HepG2 (cell line): Measurements from ENCODE around the gene CDC42EP4. TPM values are rescaled to one million over a fixed set of nuclear protein-coding genes. Genes with fewer than 3 reads are reported as not detected.

Experiments
- ATAC-seq: fragments of 200-7000 bp; cut with Tn5 transposase; 3 replicates; pipeline ENCODE4 v1.9.1; 2020; ENCODE audit warnings: mild to moderate bottlenecking, moderate library complexity
- BruUV-seq: library from RNA; stranded (reverse); fragments of 400-500 nt; replicated peaks from 2 replicates; lab custom pipeline; 2021; lab: Mats Ljungman, UMichigan
- CTCF ChIA-PET: fragments of 300-600 bp; formaldehyde crosslinking; extraction: SDS; loops from one replicate; lab custom pipeline; 2021; ENCODE audit warnings: low total read pairs, inconsistent platforms, low intra/inter-chr PET ratio; lab: Yijun Ruan, JAX
- POLR2A ChIA-PET: fragments of 350-600 bp; sonication (Branson Sonifier 250); formaldehyde crosslinking; loops from one replicate; lab custom pipeline; 2020; ENCODE audit warnings: antibody characterized with exemption, inconsistent platforms; lab: Yijun Ruan, JAX
- DNase-seq: peaks from one replicate; pipeline ENCODE4 v3.0.0-alpha.2; 2015; ENCODE audit warnings: low spot score
- FAIRE-seq: peaks from 3 replicates; lab custom pipeline; 2011; peaks lifted over from hg19 to GRCh38; lab: Jason Lieb, UNC
- H2AFZ ChIP-seq: one replicate; pipeline ENCODE4 v1.6.1; 2011; ENCODE audit warnings: low read length, inconsistent platforms
- H3K27ac ChIP-seq: fragments of 300-600 bp; 3 replicates; pipeline ENCODE4 v1.8.0; 2011; ENCODE audit warnings: mixed run types, mild to moderate bottlenecking, mixed read lengths, low read length, inconsistent platforms; ENCODE audit not compliant: insufficient read depth; ENCODE audit errors: extremely low read length
- H3K27me3 ChIP-seq, 2 experiments: fragments of 200-600 bp in 1 of 2; 2 replicates in 1 of 2; 3 replicates in 1 of 2; pipeline versions ENCODE4 v1.6.0 to v1.8.0; 2011; ENCODE audit warnings: low read length in 2 of 2, mild to moderate bottlenecking in 2 of 2, moderate library complexity in 2 of 2, inconsistent platforms in 1 of 2; ENCODE audit not compliant: insufficient read depth in 2 of 2, control insufficient read depth in 1 of 2
- H3K36me3 ChIP-seq, 2 experiments: fragments of 200-600 bp in 1 of 2; replicated peaks in 1 of 2; 2 replicates in 1 of 2; 3 replicates in 1 of 2; pipeline versions ENCODE4 v1.5.1 to v1.8.0; 2011; ENCODE audit warnings: low read length in 2 of 2, inconsistent platforms in 1 of 2; ENCODE audit not compliant: insufficient read depth in 2 of 2, control insufficient read depth in 1 of 2
- H3K4me1 ChIP-seq: 2 replicates; pipeline ENCODE4 v1.5.1; 2012; ENCODE audit warnings: low read length, inconsistent platforms; ENCODE audit not compliant: insufficient read depth
- H3K4me2 ChIP-seq: 2 replicates; pipeline ENCODE4 v1.6.0; 2011; ENCODE audit warnings: low read depth, low read length, inconsistent platforms
- H3K4me3 ChIP-seq, 3 experiments: fragments of 200-600 bp in 1 of 3; sonication (generic), shearing (Covaris generic) in 1 of 3; replicated peaks in 1 of 3; 2 replicates each; pipeline ENCODE4 v1.5.1; 2011 to 2016; ENCODE audit warnings: low read length in 3 of 3, inconsistent platforms in 2 of 3, low read depth in 2 of 3, mild to moderate bottlenecking in 2 of 3, control low read depth in 1 of 3, mixed read lengths in 1 of 3; ENCODE audit not compliant: insufficient read depth in 1 of 3
- H3K79me2 ChIP-seq: one replicate; pipeline ENCODE4 v1.6.1; 2011; ENCODE audit warnings: low read length, inconsistent platforms; ENCODE audit not compliant: insufficient read depth
- H3K9ac ChIP-seq: 2 replicates; pipeline ENCODE4 v1.6.0; 2011; ENCODE audit warnings: mild to moderate bottlenecking, low read depth, low read length, inconsistent platforms; ENCODE audit not compliant: insufficient read depth
- H3K9me3 ChIP-seq: 2 replicates; pipeline ENCODE4 v1.5.1; 2012; ENCODE audit warnings: mild to moderate bottlenecking, low read length
- H4K20me1 ChIP-seq: 2 replicates; pipeline ENCODE4 v1.6.0; 2011; ENCODE audit warnings: inconsistent platforms, mild to moderate bottlenecking, low read length, moderate library complexity; ENCODE audit not compliant: insufficient read depth
- RELA ChIP-seq: sonication (generic); formaldehyde crosslinking; IDR thresholded peaks from 2 replicates; pipeline ENCODE4 v1.4.0; 2020; ENCODE audit warnings: missing genetic modification reagents
- SALL1 ChIP-seq: sonication (generic); formaldehyde crosslinking; IDR thresholded peaks from 2 replicates; pipeline ENCODE4 v1.8.0; 2022; ENCODE audit warnings: mild to moderate bottlenecking, missing genetic modification reagents
- SMARCE1 ChIP-seq: fragments of 450-650 bp; IDR thresholded peaks from 2 replicates; pipeline ENCODE4 v1.6.1; 2017; ENCODE audit warnings: borderline replicate concordance
- WGBS: methylation state at CpG from one replicate; pipeline ENCODE4 v1.1.6; 2017; ENCODE audit warnings: low lambda C conversion rate; 5-methylcytosine and 5-hydroxymethylcytosine counted together
- in situ Hi-C: cut with HindIII; loops from 2 replicates; pipeline ENCODE4 v1.10.0; 2017; ENCODE audit warnings: low pct_unique_long_range_greater_than_20kb; ENCODE audit not compliant: extremely low pct_ligation_motif_present
- intact Hi-C: fragments of 100-400 bp; cut with micrococcal nuclease; formaldehyde crosslinking; loops from one replicate; pipeline ENCODE4 v1.10.0; 2022; ENCODE audit not compliant: unreplicated experiment
- polyA plus RNA-seq, 8 experiments: library from polyadenylated mRNA; depleted of rRNA in 3 of 8; stranded (reverse) in 7 of 8; unstranded in 1 of 8; fragments of >200 nt; fragmentation: Illumina TruSeq in 4 of 8; extraction: Trizol in 4 of 8; gene quantifications; 2 replicates each; pipeline versions ENCODE4 v1.2.1 to v1.2.3, GENCODE V29; 2011 to 2016; ENCODE audit warnings: low read depth in 4 of 8, missing spikeins in 1 of 8, mixed read lengths in 1 of 8; ENCODE audit not compliant: insufficient read depth in 1 of 8
- total RNA-seq, 5 experiments: library from RNA; depleted of rRNA; stranded (reverse); fragments of >200 nt; fragmentation: Illumina TruSeq; extraction: Trizol; gene quantifications; 2 replicates each; pipeline ENCODE4 v1.2.3, GENCODE V29; 2016; ENCODE audit warnings: low read depth in 1 of 5
- TF ChIP-seq, protein P1 (sequence below): sonication (generic); formaldehyde crosslinking; IDR thresholded peaks from 2 replicates; pipeline ENCODE4 v1.5.0; 2020; ENCODE audit warnings: mild to moderate bottlenecking, missing genetic modification reagents, borderline replicate concordance

The CDC42EP4 gene
- total and polyA plus RNA-seq, 2 of the 13 experiments (the other 11 are each of a cell fraction or from before 2014, with no cell fraction given): 19.0 to 54.0 TPM

DNA sequence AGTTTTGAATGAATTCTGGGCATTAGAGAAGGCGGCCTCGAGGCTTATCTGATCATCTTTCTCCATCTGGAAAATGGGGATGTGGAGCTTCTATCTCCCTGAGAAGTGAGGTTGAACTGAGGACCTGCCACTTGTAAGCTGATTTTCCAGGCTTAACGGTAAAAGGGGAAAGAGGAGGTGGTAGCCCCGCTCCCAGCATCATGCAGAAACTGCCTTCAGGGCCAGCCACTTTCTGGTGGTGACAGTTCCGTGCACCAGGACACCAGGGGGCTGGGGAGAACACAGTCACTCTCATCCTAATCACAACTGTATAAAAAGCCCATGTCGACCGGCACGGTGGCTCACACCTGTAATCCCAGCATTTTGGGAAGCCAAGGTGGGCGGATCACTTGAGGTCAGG is 29.2 kb downstream of the CDC42EP4 start (continued):
- TF ChIP-seq, protein P1, sequence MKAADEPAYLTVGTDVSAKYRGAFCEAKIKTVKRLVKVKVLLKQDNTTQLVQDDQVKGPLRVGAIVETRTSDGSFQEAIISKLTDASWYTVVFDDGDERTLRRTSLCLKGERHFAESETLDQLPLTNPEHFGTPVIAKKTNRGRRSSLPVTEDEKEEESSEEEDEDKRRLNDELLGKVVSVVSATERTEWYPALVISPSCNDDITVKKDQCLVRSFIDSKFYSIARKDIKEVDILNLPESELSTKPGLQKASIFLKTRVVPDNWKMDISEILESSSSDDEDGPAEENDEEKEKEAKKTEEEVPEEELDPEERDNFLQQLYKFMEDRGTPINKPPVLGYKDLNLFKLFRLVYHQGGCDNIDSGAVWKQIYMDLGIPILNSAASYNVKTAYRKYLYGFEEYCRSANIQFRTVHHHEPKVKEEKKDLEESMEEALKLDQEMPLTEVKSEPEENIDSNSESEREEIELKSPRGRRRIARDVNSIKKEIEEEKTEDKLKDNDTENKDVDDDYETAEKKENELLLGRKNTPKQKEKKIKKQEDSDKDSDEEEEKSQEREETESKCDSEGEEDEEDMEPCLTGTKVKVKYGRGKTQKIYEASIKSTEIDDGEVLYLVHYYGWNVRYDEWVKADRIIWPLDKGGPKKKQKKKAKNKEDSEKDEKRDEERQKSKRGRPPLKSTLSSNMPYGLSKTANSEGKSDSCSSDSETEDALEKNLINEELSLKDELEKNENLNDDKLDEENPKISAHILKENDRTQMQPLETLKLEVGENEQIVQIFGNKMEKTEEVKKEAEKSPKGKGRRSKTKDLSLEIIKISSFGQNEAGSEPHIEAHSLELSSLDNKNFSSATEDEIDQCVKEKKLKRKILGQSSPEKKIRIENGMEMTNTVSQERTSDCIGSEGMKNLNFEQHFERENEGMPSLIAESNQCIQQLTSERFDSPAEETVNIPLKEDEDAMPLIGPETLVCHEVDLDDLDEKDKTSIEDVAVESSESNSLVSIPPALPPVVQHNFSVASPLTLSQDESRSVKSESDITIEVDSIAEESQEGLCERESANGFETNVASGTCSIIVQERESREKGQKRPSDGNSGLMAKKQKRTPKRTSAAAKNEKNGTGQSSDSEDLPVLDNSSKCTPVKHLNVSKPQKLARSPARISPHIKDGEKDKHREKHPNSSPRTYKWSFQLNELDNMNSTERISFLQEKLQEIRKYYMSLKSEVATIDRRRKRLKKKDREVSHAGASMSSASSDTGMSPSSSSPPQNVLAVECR (CRISPR knock-in tag): no peak

DNA sequence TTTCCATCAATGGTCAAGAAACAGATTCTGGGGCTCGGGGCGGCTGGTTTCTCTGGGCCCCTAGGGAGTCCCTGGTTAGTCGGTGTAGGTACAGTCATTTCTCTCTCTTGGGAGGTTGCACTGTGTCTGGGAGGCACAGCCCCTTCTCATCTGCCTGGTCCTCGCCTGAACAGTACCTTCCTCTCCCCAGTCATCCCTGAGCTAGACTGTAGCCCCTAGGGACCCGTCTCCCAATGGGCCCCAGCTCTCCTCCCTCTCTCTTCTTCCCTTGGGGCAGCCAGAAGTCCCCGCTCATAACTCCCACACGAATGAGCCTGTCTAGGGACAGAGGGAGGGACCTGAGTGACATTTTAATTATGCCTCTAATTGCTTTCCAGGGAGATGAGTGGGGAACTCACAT is 29.9 kb downstream of the CDC42EP4 start:
- no peak for ATAC-seq
- 92% methylated on average over 7 of the region's 7 CpGs for WGBS
- H4K20me1 ChIP-seq: no peaks in the 10 kb centered on the region; the same call in 1 of the 2 replicates
- intact Hi-C loops: no loop called here
- H3K9me3 ChIP-seq: no peaks in the 10 kb centered on the region
- H3K4me1 ChIP-seq: peaks cover 37% of the 10 kb centered on the region
- in situ Hi-C loops: loop anchor here (25.0 kb wide), 1 partner anchor 1155 kb away; the partner anchor contains the start of gene GPRC5C
- ChIA-PET POLR2A (no interaction called here), CTCF (no interaction called here)
- no peak overlapping the region for H2AFZ ChIP-seq
- peaks cover 3% of the 10 kb centered on the region for H3K79me2 ChIP-seq
- no peak overlapping the region for H3K4me3 ChIP-seq
- FAIRE-seq: no peak
- TF ChIP-seq SALL1 (CRISPR knock-in tag) (0 out of 2 replicates have a peak, but pooled peaks have one; percentile 15), RELA (no peak), SMARCE1 (no peak)
- H3K27ac ChIP-seq: no peak overlapping the region
- peaks cover 22 to 35% of the 10 kb centered on the region in 2 experiments for H3K36me3 ChIP-seq
- BruUV-seq: no TSS peak
- no peaks in the 10 kb centered on the region for H3K27me3 ChIP-seq
- DNase-seq: no peak
- no peak overlapping the region for H3K9ac ChIP-seq
- H3K4me2 ChIP-seq: no peak overlapping the region
